ENCODE data around the gene ECM1.

Gene ECM1

GRCh38 chr1:150516616-150517015 lies 8.7 kb downstream of the ECM1 start:
- H3K36me3 ChIP-seq (ENCODE audit: low read depth) = no peaks in the 10 kb centered on the region
- no peaks in the 10 kb centered on the region for H3K27me3 ChIP-seq (ENCODE audit: insufficient read depth, poor library complexity, severe bottlenecking)
- H3K27ac ChIP-seq (ENCODE audit: poor library complexity, severe bottlenecking) = peak overlapping the region; percentile 14
- DNase-seq (ENCODE audit: low spot score) (no peak), ATAC-seq (ENCODE audit: low read depth) (no peak)
- no peaks in the 10 kb centered on the region for H3K9me3 ChIP-seq (ENCODE audit: severe bottlenecking)
- no peak for TF ChIP-seq CTCF (IDR thresholded peaks at IDR 0.05; ENCODE audit: poor library complexity, severe bottlenecking)
- peak overlapping the region; percentile 40 for H3K4me3 ChIP-seq (ENCODE audit: severe bottlenecking)
- peaks cover 11% of the 10 kb centered on the region for H3K4me1 ChIP-seq (ENCODE audit: insufficient read depth, poor library complexity, severe bottlenecking)

GRCh38 chr1:150521196-150521968 lies 13.5 kb downstream of the ECM1 start:
- Histone ChIP-seq H3K9me3 (ENCODE audit: severe bottlenecking) (no peaks in the 10 kb centered on the region), H3K27me3 (ENCODE audit: insufficient read depth, poor library complexity, severe bottlenecking) (no peaks in the 10 kb centered on the region), H3K27ac (ENCODE audit: poor library complexity, severe bottlenecking) (no peak overlapping the region), H3K4me3 (ENCODE audit: severe bottlenecking) (no peak overlapping the region), H3K4me1 (ENCODE audit: insufficient read depth, poor library complexity, severe bottlenecking) (no peaks in the 10 kb centered on the region), H3K36me3 (ENCODE audit: low read depth) (no peaks in the 10 kb centered on the region)
- no peak for TF ChIP-seq CTCF (IDR thresholded peaks at IDR 0.05; ENCODE audit: poor library complexity, severe bottlenecking)
- DNase-seq (ENCODE audit: low spot score) = no peak
- ATAC-seq (ENCODE audit: low read depth) = no peak

GRCh38 chr1:150525348-150525747 lies 17.4 kb downstream of the ECM1 start:
- no peak overlapping the region for H3K27ac ChIP-seq (ENCODE audit: poor library complexity, severe bottlenecking)
- no peak overlapping the region for H3K4me3 ChIP-seq (ENCODE audit: severe bottlenecking)
- H3K4me1 ChIP-seq (ENCODE audit: insufficient read depth, poor library complexity, severe bottlenecking) = peaks cover 7% of the 10 kb centered on the region
- no peak for DNase-seq (ENCODE audit: low spot score)
- H3K36me3 ChIP-seq (ENCODE audit: low read depth) = no peaks in the 10 kb centered on the region
- H3K27me3 ChIP-seq (ENCODE audit: insufficient read depth, poor library complexity, severe bottlenecking) = no peaks in the 10 kb centered on the region
- TF ChIP-seq CTCF (IDR thresholded peaks at IDR 0.05; ENCODE audit: poor library complexity, severe bottlenecking) = no peak
- no peaks in the 10 kb centered on the region for H3K9me3 ChIP-seq (ENCODE audit: severe bottlenecking)
- no peak for ATAC-seq (ENCODE audit: low read depth)

- H3K4me1 ChIP-seq (ENCODE audit: insufficient read depth, poor library complexity, severe bottlenecking) = peaks cover 7% of the 10 kb centered on the region
- no peak for DNase-seq (ENCODE audit: low spot score)
- peak overlapping the region; percentile 29 for H3K27ac ChIP-seq (ENCODE audit: poor library complexity, severe bottlenecking)
- H3K27me3 ChIP-seq (ENCODE audit: insufficient read depth, poor library complexity, severe bottlenecking) = no peaks in the 10 kb centered on the region
- no peaks in the 10 kb centered on the region for H3K36me3 ChIP-seq (ENCODE audit: low read depth)
- ATAC-seq (ENCODE audit: low read depth) = peak; percentile 46; the same call in 1 of the 3 replicates
- H3K9me3 ChIP-seq (ENCODE audit: severe bottlenecking) = no peaks in the 10 kb centered on the region
- TF ChIP-seq CTCF (IDR thresholded peaks at IDR 0.05; ENCODE audit: poor library complexity, severe bottlenecking) = no peak
- H3K4me3 ChIP-seq (ENCODE audit: severe bottlenecking) = no peak overlapping the region
Measured at GRCh38 chr1:150528196-150528595, 20.3 kb downstream of the ECM1 start.

- H3K27ac ChIP-seq (ENCODE audit: poor library complexity, severe bottlenecking) = no peak overlapping the region
- no peak for DNase-seq (ENCODE audit: low spot score)
- peak; percentile 44; the same call in 2 of the 3 replicates for ATAC-seq (ENCODE audit: low read depth)
- no peaks in the 10 kb centered on the region for H3K27me3 ChIP-seq (ENCODE audit: insufficient read depth, poor library complexity, severe bottlenecking)
- no peaks in the 10 kb centered on the region for H3K9me3 ChIP-seq (ENCODE audit: severe bottlenecking)
- H3K36me3 ChIP-seq (ENCODE audit: low read depth) = no peaks in the 10 kb centered on the region
- peaks cover 7% of the 10 kb centered on the region for H3K4me1 ChIP-seq (ENCODE audit: insufficient read depth, poor library complexity, severe bottlenecking)
- TF ChIP-seq CTCF (IDR thresholded peaks at IDR 0.05; ENCODE audit: poor library complexity, severe bottlenecking) = no peak
- no peak overlapping the region for H3K4me3 ChIP-seq (ENCODE audit: severe bottlenecking)
Measured at GRCh38 chr1:150529017-150529416, 21.1 kb downstream of the ECM1 start.
